Cardiac muscle cell (in vitro differentiated cells and primary cell): ENCODE results near the gene BSG. TPM values are rescaled to one million over a fixed set of nuclear protein-coding genes. Genes with fewer than 3 reads are reported as not detected.
A peak's percentile ranks its signal among the peaks of the same experiment; 100 is the strongest.

Source experiments
- DNase-seq, 2 donors: peaks; one replicate each; pipeline versions ENCODE4 v3.0.0 to v3.0.0-alpha.2; 2010 to 2017; ENCODE audit warnings: low read depth in 1 of 2, low spot score in 1 of 2
- H3K27ac ChIP-seq: fragments of 200-600 bp; sonication (generic); 2 replicates; pipeline ENCODE4 v1.5.1; 2016
- H3K27me3 ChIP-seq: fragments of 200-600 bp; sonication (generic); 2 replicates; pipeline ENCODE4 v1.6.0; 2016; ENCODE audit warnings: control low read depth
- H3K36me3 ChIP-seq: fragments of 200-600 bp; sonication (generic); 2 replicates; pipeline ENCODE4 v1.5.1; 2016; ENCODE audit warnings: control low read depth
- H3K4me1 ChIP-seq: fragments of 200-600 bp; sonication (generic); 2 replicates; pipeline ENCODE4 v1.8.1; 2017; ENCODE audit warnings: low read depth, mild to moderate bottlenecking, mixed run types
- H3K4me3 ChIP-seq: fragments of 200-600 bp; sonication (generic); 2 replicates; pipeline ENCODE4 v1.5.1; 2016; ENCODE audit warnings: mild to moderate bottlenecking
- H3K9me3 ChIP-seq: fragments of 200-600 bp; sonication (generic); 2 replicates; pipeline ENCODE4 v1.5.1; 2017; ENCODE audit warnings: low read depth, mild to moderate bottlenecking, control low read depth
- polyA plus RNA-seq: library from polyadenylated mRNA; unstranded; fragments of >200 nt; fragmentation: Nextera tagmentation; extraction: Ambion mirVana; gene quantifications from 2 replicates; pipeline ENCODE4 v1.2.1, GENCODE V29; 2016
- total RNA-seq: library from RNA; depleted of rRNA; stranded (reverse); fragments of >200 nt; gene quantifications from 2 replicates; pipeline ENCODE4 v1.2.3, GENCODE V29; 2016
- TF ChIP-seq, protein P1 (sequence below): IDR thresholded peaks from 2 replicates; pipeline ENCODE4 v1.5.1; 2012; ENCODE audit warnings: low read depth, mild to moderate bottlenecking, low read length

The BSG gene
- total and polyA plus RNA-seq, 2 experiments from 2014 or later = 826 to 1,204 TPM

DNA sequence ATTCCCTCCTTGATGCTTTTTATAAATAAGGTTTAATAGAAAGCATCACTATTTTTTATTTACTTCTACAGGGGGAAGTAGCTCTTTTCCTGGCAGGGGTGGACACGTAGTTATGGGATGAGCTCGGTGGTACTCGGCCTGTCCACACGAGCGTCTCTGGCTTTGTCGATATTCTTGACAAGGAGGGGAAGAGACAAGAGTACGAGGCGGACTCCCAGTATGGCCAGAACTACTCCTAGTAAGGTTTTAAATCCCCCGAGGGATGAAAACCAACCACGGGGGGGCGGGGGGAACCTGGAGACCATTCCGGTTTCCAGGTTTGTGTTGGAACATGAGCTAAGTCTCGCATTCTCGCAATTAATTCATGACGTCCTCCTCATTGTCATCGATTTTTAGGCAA is 5.6 kb upstream of the BSG start:
- Histone ChIP-seq H3K4me1 (peaks cover 5% of the 10 kb centered on the region), H3K4me3 (no peak overlapping the region), H3K27me3 (no peaks in the 10 kb centered on the region), H3K9me3 (no peaks in the 10 kb centered on the region), H3K36me3 (no peaks in the 10 kb centered on the region), H3K27ac (peak overlapping the region; percentile 75)
- TF ChIP-seq, protein P1, sequence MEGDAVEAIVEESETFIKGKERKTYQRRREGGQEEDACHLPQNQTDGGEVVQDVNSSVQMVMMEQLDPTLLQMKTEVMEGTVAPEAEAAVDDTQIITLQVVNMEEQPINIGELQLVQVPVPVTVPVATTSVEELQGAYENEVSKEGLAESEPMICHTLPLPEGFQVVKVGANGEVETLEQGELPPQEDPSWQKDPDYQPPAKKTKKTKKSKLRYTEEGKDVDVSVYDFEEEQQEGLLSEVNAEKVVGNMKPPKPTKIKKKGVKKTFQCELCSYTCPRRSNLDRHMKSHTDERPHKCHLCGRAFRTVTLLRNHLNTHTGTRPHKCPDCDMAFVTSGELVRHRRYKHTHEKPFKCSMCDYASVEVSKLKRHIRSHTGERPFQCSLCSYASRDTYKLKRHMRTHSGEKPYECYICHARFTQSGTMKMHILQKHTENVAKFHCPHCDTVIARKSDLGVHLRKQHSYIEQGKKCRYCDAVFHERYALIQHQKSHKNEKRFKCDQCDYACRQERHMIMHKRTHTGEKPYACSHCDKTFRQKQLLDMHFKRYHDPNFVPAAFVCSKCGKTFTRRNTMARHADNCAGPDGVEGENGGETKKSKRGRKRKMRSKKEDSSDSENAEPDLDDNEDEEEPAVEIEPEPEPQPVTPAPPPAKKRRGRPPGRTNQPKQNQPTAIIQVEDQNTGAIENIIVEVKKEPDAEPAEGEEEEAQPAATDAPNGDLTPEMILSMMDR = no peak
- no peak for DNase-seq

DNA sequence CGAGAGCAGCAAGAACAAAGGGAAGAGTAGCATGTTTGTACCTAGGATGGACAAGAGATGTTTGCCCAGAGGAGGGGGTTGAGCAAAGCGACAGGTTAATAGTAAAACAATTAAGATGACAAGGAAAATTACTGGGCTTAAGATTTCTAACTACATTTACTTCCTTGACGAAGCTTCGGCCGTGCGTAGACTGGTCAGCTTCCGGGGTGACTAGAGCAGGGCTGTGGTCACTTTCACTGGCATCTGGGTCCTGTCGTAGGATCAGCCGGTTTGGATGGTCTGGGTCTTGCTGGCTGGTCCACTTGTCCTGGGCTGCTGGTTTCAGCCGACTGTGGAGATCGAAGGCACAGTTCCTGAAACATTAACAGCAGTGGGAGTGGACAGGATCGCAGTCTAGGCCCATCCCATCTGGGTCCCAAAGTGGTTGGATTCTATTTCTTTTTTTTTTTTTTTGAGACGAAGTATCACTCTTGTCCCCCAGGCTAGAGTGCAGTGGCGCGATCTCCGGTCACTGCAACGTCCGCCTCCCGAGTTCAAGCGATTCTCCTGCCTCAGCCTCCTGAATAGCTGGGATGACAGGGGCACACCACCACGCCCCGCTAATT is 5.0 kb upstream of the BSG start:
- H3K4me1 ChIP-seq = peaks cover 5% of the 10 kb centered on the region
- no peak overlapping the region for H3K4me3 ChIP-seq
- H3K27me3 ChIP-seq = no peaks in the 10 kb centered on the region
- H3K27ac ChIP-seq = peak overlapping the region; percentile 75
- H3K9me3 ChIP-seq = no peaks in the 10 kb centered on the region
- no peaks in the 10 kb centered on the region for H3K36me3 ChIP-seq
- TF ChIP-seq, protein P1 = no peak
- DNase-seq = no peak

DNA sequence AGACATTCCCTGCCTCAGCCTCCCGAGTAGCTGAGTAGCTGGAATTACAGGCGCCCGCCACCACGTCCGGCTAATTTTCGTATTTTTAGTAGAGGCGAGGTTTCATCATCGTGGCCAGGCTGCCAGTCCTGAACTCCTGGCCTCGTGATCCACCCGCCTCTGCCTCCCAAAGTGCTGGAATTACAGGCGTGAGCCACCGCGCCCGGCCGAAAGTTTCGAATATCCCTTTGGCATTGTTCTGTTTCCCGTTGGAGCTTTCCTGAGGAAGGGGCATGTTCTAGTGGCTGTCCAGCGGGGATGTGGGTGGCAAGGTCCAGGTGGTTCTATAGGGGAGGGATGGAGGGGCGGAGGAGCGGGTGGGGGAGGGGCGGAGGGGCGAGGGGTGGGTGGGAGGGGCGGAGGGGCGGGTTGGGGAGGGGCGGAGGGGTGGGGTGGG is 2.1 kb upstream of the BSG start:
- Histone ChIP-seq H3K27me3 (no peaks in the 10 kb centered on the region), H3K27ac (no peak overlapping the region), H3K4me1 (peaks cover 18% of the 10 kb centered on the region), H3K36me3 (no peaks in the 10 kb centered on the region), H3K9me3 (no peaks in the 10 kb centered on the region), H3K4me3 (no peak overlapping the region)
- no peak for DNase-seq
- TF ChIP-seq, protein P1 = no peak

DNA sequence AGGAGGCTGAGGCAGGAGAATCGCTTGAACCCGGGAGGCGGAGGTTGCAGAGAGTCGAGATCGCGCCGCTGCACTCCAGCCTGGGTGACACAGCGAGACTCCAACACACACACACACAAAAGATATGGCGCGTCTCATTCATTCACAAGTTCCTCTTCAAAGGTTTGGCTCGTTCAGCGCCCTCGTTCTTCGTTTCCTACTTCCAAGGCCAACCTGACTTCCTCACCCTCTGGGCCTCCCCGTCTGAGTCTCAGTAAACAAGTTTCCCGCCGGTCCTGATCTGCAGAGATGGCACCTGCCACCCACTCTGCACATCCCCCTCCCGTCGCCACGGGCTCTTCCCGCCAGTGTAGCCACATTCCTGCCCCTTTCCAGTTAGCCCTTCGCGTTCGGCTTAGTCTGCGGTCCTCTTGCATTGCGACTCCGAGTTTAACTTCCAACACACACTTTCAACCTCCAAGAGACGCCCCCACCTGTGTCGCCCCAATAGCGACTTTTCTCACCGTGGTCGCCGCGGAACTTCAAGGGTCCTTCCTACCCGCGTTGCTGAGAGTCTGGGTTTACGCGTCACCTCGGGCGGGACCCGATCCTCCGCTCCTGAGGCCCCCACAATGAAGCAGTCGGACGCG is 1.3 kb upstream of the BSG start:
- H3K9me3 ChIP-seq = no peaks in the 10 kb centered on the region
- peak overlapping the region; percentile 65 for H3K27ac ChIP-seq
- H3K27me3 ChIP-seq = no peaks in the 10 kb centered on the region
- no peaks in the 10 kb centered on the region for H3K36me3 ChIP-seq
- peaks cover 26% of the 10 kb centered on the region for H3K4me1 ChIP-seq
- TF ChIP-seq, protein P1 = no peak
- peak overlapping the region; percentile 29 for H3K4me3 ChIP-seq
- DNase-seq = peak; percentile 30 to 40

DNA sequence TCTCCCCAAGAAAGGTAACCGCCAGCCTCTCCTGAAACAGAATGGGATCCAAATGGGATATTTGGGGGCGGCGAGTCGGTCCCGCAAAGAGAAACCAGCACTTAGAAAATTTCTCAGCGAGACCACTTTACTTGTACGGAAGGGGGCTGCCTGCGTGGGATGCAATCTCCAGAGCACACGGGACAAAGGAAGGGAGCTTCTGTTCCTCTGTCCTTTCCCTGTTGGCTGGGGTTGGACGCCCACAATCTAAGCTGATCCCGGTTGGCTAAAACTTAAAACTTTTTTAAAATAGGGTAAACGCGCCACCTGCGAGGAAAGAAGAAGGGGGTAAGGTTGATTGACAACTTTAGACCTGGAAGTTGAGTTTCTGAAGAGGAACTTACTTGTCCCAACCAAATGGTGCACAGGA is 826 bp upstream of the BSG start:
- Histone ChIP-seq H3K4me1 (peaks cover 29% of the 10 kb centered on the region), H3K9me3 (no peaks in the 10 kb centered on the region), H3K27ac (peak overlapping the region; percentile 65), H3K4me3 (peak overlapping the region; percentile 29), H3K27me3 (no peaks in the 10 kb centered on the region), H3K36me3 (no peaks in the 10 kb centered on the region)
- TF ChIP-seq, protein P1 = no peak
- DNase-seq = peak; percentile 37 to 38
